MV-4-11 (cell line): Measurements from ENCODE around the gene DUSP14.
A peak's percentile ranks its signal among the peaks of the same experiment; 100 is the strongest.
"Not testable (repeated sequence)": the region's sequence is repeated elsewhere in the genome, so short reads cannot be mapped to it uniquely, and the experiment has no call there.

Experiments
- DNase-seq: peaks from one replicate; lab custom pipeline; 2025; lab: John Stamatoyannopoulos, UW

The DUSP14 gene

GRCh38 chr17:37489197-37490001, at the start of gene DUSP14:
TSS of gene DUSP14 (plus strand) at chr17:37489891. CDS start at chr17:37512273, 22,382 bp downstream.
- peak; percentile 48 for DNase-seq

- DNase-seq: no peak
Measured at GRCh38 chr17:37440424-37440823, 49.3 kb upstream of the DUSP14 start.

GRCh38 chr17:37441369-37442014, 48.2 kb upstream of the DUSP14 start:
- peak; percentile 88 for DNase-seq

- DNase-seq: no peak
Measured at GRCh38 chr17:37446027-37446426, 43.7 kb upstream of the DUSP14 start.

GRCh38 chr17:37447641-37448040, 42.0 kb upstream of the DUSP14 start:
- no peak for DNase-seq

- no peak for DNase-seq
Measured at GRCh38 chr17:37450112-37450511, 39.6 kb upstream of the DUSP14 start.

- DNase-seq: not testable (repeated sequence)
Measured at GRCh38 chr17:37457801-37458200, 31.9 kb upstream of the DUSP14 start.

- no peak for DNase-seq
Measured at GRCh38 chr17:37458805-37459204, 30.9 kb upstream of the DUSP14 start.

- DNase-seq: no peak
Measured at GRCh38 chr17:37461668-37462067, 28.0 kb upstream of the DUSP14 start.

GRCh38 chr17:37462492-37462891, 27.2 kb upstream of the DUSP14 start:
- DNase-seq: no peak

GRCh38 chr17:37463039-37463438, 26.7 kb upstream of the DUSP14 start:
- no peak for DNase-seq

GRCh38 chr17:37465069-37465616, 24.5 kb upstream of the DUSP14 start:
- DNase-seq: peak; percentile 23

GRCh38 chr17:37466471-37466870, 23.2 kb upstream of the DUSP14 start:
- no peak for DNase-seq

GRCh38 chr17:37470181-37470580, 19.5 kb upstream of the DUSP14 start:
- DNase-seq: no peak

- DNase-seq: peak; percentile 74
Measured at GRCh38 chr17:37475731-37476420, 13.8 kb upstream of the DUSP14 start.

GRCh38 chr17:37476431-37477120, 13.1 kb upstream of the DUSP14 start:
- DNase-seq: no peak

- DNase-seq: peak; percentile 41
Measured at GRCh38 chr17:37478187-37478586, 11.5 kb upstream of the DUSP14 start.

GRCh38 chr17:37479025-37479424, 10.7 kb upstream of the DUSP14 start:
- DNase-seq: no peak

- DNase-seq: no peak
Measured at GRCh38 chr17:37480427-37480826, 9.3 kb upstream of the DUSP14 start.

- DNase-seq: no peak
Measured at GRCh38 chr17:37481001-37481665, 8.6 kb upstream of the DUSP14 start.

- peak; percentile 60 for DNase-seq
Measured at GRCh38 chr17:37483311-37484039, 6.2 kb upstream of the DUSP14 start.
